DMS53 (cell line): ENCODE data around the gene VSIG2.

Experiments used
- DNase-seq: peaks from one replicate; lab custom pipeline; 2025; lab: John Stamatoyannopoulos, UW

VSIG2 gene

DNA sequence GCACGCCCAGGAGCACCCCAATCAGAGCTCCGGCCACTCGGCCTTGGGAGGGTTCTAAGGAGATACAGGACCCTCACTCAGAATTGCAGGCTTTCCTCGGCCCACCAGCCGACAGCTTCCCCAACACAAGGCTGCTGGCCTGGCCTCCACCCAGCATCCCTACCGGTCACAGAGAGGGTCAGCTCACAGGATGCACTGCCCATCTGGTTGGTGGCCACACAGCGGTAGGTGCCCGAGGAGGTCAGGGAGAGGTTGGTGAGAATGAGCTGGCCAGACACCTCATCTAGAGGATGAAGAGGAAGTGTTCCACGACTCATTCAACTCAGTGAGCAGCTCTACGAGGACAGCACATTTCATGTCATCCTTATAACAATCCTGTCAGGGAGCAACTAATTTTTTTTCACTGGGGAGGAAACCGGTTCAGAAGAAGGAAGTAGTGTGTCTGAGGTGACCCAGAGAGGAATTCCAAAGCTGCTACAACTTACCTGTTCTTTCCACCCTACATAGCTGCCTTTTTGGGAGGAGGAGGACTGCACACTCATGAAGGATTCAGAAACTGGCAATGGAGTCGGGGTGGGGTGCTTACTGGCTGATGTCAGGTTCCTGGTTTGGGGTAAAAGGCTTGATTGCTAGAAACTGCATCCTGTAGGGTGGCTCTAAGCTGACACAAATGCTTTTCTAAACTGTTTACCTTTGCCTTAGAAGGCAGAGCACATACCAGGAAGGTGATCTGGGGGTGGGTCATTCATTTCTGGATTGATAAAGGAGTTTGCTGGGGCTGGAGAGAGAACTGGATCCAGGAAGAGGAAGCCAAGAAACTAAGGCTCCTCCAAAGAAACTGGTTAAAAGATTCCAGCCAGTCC, 3.3 kb downstream of the VSIG2 start:
- peak; percentile 14 for DNase-seq

DNA sequence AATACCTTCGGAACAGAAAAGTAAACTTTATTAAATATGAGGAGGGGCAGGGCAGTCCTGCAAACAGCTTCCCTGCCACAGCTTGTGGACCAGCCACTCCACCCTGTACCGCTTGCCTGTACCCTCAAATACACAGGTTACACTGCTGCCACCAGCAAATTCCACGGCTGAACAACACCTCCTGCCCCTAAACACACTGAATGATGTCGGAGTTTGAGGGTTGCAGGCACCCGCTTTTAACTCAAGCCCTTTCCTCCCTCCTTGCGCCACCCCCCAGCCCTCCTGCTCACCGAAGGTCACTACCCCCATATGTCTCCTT, 4.0 kb downstream of the VSIG2 start:
- DNase-seq = no peak

DNA sequence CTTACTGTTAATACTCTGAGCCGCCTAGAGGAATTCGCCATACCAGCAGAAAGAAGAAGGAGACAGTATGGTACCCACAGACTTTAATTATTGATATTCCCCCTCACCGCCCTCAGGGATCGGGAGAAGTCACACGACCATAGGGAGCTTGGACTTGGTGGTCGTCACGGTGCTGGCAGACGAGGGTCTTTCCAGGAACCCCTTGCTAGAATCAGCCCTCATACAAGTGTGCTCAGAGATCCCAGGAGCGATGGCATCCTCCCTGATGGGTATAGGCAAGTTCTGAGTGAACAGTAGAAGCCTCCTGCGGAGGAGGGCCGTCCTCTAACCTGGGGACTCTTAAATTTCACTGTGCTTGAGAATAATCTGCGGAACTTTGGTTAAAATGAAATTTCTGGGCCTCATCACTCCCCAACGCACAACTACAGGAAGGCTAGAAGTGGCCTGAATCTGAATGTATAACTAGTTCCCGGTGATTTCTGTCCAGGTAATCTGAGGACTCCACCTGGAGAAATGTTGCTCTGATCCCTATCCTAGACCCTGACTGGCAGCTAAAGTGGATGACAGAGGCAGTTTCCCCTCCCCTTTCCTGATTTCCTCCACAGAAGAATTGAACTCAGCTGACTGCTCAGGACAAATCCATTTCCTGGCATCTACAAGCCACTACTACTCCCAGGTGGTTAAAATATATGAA, 4.5 kb downstream of the VSIG2 start:
- DNase-seq = peak; percentile 35

DNA sequence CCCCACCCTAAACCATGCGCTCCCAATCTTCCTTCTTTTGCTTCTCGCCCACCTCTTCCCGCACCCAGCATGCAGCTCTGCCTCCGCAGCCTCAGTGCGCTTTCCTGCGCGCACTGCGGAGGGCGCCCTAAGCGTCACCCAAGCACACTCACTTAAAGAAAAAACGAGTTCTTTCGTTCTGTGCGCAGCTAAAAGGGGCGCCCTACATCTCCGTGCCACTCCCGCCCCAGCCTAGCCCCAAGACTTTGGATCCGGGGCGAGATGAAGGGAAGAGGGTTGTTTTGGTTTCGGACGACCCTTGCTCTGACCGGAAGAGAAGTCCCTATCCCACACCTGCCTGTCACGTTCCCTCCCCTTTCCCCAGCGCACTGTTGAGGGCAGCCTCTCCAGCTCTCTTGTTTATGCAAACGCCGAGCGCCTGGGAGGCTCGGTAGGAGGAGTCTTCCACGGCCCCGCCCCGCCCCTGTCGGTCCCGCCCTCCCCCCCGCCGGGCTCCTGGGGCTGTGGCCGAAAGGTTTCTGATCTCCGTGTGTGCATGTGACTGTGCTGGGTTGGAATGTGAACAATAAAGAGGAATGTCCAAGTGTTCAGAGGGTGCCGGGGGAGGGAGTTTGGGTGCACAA, 5.3 kb downstream of the VSIG2 start:
- peak; percentile 95 for DNase-seq

DNA sequence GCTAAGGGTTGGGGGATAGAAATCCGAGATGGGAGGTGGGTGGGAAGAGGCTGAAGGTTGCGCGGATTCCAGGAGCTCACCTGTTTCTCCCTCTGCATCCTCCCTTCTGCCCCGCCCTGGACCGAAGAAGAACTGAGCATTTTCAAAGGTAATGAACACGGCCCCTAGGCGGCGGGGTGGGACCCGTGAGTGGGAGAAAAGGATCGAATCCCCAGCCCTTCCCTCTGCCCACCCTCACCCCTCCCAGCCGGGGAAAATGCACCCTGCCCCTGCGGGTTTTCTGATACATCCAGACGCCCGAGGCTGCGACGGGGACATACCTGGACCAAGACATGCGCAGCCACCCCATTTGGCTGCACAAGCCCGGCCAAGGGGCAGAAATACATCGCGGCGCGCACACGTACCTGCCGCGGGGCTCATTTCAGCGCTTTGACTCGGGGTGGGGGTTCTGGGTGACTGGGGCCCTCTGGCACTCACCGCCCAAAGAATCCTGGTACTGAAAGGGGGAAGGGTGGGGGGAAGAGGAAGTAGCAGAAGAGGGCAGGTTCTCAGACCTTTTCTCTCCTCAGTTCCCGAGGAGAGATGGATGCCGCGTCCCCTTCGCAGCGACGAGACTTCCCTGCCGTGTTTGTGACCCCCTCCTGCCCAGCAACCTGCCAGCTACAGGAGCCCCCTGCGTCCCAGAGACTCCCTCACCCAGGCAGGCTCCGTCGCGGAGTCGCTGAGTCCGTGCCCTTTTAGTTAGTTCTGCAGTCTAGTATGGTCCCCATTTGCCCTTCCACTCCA, 6.0 kb downstream of the VSIG2 start:
- peak; percentile 67 for DNase-seq

DNA sequence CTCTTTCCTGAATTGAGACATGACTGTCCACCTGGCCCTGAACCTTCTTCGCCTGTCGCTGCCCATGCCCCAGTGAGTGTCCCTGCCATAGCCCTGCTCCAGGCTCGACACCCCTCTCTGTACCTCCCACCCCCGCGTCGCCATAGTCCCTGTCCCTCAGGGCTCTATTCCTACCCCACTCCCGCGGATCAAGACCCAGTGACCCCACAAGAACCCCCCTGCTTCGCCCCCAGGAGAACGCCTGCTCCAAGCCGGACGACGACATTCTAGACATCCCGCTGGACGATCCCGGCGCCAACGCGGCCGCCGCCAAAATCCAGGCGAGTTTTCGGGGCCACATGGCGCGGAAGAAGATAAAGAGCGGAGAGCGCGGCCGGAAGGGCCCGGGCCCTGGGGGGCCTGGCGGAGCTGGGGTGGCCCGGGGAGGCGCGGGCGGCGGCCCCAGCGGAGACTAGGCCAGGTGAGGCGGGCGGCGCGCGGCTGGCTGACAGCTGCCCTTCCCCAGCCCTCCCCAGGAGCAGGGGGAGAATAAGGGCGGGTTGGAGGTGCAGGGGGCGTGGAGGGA, 6.7 kb downstream of the VSIG2 start:
- DNase-seq = no peak

DNA sequence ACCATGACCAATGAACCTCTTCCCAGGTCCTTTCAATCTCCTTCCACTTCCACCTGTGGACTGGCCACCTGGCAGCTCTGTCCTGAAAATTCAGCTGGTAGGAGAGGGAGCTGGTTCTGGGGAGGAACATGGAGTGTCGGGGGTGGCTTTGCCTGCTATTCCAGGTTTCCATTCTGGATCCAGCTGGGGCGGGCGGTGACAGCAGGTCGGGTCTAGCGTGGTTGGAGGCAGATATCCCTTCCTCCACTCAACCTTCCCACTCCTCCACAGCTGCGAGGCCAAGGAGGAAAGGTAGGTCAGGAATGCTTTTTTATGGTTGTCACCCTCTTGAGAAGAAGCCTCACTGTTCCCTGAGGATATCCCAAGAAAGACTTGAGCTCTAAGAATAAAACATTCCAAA, 9.0 kb downstream of the VSIG2 start:
- no peak for DNase-seq

DNA sequence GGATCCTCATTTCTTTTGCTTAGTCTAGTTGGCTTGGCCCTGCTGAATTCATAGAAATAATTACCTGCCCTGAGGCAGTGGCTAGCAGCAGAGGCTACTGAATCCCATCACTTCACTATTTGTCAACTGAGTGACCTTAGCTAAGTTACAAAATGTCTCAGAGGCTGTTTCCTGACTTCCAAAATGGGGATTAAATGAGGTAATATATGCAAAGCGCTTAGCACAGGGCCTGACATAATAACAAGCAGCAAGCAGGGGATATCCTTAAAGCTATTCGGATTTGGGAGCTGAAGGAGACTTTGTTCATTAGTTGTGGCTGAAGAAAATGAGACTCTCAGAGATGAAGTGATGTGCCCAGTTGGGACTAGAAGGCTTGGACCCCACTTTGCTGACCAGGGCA, 9.5 kb downstream of the VSIG2 start:
- no peak for DNase-seq

DNA sequence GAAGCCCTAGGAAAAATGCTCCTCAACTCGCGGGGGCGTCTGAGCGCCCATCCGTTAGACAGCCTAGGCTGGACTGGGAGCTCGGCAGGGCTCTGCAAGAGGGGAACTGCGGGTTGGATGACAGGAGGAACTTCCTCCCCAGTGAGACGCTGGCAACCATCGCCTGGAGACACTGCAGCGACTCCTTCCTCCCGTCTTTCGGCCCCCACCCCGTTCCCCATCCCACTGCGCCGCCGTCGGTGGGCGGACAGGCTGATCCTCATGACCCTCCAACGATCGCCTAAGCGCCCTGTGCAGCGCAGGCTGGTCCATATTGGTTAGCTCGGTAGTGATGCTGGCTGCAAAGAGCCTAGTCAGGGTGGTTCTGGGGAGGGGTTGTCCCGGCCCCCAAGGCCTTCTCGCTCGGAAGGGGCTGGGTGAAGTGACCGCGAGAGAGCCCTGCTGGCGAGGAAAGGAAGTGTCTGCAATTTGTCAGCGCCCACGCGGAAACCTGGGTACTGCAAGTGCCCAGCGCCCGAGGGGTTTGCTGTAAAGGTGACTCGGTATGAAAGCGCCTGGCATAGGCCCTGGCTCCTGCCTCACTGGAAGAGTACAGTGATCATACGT, 11.7 kb downstream of the VSIG2 start:
- DNase-seq = peak; percentile 74

DNA sequence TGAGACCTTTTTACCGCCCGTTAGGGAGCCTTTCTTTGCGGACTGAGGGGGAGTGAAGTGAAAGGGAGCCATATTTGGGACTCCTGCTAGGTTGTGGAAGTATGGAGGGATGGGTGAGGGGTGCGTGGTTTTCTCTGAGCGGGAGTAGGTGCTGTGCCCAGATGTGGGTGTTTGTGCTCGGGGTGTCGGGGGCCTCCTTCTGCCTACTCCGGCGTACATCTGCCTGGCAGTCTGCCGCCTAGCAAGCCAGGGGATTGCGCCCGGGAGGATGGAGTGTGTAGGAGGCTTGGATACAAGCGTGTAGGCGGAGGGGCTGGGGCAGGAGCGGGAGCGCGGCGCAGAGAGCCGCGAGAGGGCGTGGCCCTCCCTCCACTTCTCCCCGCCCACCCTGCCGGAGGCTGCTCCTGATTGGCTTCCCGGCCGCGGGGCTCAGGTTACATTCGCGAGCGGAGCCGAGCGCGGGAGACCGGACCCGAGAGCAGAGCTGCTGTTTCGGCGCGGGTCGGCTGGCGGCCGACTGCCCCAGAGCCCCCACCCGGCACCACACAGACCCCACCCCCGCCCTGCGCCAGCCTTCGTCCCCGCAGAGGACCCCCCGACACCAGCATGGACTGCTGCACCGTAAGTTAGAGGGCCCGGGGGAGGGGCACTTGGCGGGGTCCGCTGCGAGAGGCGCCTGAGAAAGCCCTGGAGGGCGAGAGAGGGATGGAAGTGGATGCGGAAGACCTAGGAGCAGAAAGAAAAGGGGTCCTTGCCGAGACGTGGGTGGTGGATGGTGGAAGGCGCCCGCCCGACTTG, 12.4 kb downstream of the VSIG2 start, which contains the start of gene NRGN:
Gene NRGN (plus strand): TSS at position 464 of the 798 bp plus-strand sequence. CDS start 143 bp downstream, at position 607.
- DNase-seq = peak; percentile 97

DNA sequence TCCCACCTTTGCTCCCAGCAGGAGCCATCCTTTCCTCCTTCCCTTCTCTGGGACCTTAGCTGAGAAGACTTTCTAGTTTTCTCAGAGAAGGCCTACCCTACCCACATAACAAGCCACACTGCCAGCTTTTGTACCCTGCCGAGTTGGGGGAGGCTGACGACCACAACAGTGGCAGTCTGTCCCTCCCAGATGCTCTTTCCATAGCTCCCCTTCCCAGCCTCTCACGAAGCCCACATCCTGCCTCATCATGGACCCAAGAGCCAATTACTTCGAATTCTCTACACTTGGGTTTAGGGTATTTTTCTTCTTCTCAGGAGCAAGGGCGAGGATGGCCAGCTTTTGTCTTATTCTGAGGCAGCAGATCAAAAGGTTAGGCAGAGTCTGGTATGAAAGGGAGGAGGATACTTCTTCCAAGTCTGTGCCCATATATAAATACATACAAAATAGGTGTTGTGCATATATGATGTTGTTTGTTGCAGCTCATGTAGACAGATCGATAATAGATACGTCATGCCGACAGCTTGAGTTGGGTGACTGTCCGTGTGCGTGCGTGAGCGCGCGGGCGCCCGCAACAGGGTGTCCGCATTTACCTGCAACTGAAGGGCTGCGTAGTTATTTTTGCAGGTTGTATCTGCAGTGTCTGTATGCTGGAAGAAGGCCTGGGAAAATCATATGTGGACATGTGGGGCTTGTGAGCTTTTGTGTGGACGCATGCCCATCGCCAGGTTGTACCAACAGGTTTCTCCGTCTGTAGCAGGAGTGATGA, 13.2 kb downstream of the VSIG2 start:
- peak; percentile 44 for DNase-seq

DNA sequence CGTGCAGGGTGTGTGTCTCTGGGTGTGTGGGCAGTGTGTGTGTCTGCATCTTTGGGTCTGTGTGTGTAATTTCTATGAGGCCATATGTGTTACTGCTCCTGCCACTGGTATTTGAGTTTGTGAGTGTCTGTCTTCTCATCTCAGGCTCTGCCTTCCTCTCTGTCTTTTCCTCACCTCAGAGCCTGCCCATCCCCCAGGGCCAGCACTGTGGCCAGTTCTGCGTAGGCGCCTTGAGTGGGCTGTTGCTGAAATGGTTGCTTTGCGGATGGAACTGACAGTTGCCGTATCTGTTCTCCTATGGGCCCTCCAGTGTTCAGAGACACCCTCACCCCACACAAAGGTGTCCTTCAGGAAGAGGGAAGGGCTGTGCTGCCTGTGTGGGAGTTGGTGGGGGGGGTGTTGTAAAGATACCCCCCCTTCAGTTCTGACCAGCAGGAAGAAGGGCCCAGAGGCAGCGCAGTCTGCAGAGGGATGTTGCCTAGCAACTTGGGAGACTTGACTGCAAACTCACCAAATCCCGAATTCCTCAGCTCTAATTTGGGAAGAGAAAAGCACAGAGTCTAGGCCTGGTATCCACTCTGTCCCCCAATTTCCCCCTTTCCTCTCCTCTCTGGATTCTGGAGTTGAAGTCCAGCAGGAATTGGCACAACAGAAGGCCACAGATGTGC, 14.3 kb downstream of the VSIG2 start:
- DNase-seq = no peak

DNA sequence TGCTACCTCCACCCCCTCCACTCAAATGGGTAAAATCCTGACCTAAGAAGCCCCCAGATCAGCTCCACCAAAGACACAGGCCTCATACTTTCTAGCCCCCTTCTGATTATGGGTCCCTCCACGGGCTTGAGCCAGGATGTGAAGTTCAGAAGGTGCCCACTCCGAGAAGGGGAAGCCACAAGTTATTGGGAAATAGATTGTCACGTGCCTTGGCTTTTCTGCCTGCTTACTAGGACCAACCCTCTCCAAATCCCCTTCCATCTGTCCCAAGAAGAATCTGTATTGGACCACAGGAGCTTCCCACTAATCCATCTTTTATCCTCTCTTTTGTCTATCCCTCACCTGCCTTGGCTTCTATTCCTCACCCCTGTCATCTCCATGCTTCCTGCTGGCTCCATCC, 15.3 kb downstream of the VSIG2 start:
- no peak for DNase-seq

DNA sequence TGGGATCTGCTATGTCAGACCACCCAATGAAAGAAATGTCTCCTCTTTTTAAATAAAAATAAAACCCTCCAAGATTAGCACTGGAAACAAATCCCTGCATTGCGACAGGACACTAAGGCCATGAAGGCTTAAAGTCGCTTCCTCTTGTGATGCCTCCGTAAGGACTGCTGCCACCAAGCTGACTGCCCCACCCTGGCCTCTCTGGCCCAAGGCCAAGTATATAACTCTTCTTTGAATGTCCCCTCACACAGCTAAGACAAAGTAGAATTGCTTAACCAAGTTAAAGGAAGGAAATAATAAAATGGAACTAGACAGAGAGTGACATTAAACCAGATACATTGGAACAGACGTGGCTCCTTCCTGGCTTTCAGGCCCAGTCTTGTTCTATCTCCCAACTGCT, 19.8 kb downstream of the VSIG2 start:
- DNase-seq = no peak

DNA sequence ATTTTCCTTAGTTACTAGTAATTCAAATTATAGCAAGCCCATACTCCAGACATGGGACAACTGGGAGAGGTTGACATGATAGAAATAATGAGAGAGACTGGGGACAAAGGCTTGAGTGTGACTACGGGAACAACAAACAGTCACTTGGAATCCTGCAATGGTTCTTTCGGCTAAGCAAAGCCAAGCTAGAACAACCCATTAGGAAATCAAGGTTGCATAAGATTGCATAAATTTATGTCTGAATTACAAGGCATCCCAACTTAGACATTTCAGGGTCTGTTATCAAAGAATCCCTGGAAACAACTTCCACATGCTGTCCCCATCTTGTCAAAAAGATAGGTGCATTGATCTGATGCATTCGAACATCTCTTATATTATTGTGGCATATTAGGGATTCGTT, 22.5 kb downstream of the VSIG2 start:
- DNase-seq = no peak

DNA sequence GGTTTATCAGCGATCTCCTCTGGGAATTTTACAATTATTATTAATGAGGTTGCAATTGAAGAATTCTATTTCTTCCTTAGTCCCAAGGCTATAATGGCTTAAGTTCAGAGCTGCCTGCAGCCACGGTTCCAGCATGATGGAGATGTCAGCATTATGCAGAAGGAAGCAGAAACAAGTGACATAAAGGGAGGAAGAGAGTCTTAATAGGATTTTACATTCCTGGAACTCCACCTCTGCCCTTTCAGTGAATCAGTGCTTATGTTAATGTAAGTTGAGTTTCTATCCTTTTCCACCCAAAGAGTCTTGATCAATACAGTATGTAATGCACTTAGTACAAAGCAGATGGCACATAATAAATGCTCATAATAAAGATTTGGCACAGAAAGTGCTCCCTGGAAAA, 23.9 kb downstream of the VSIG2 start:
- DNase-seq = no peak

DNA sequence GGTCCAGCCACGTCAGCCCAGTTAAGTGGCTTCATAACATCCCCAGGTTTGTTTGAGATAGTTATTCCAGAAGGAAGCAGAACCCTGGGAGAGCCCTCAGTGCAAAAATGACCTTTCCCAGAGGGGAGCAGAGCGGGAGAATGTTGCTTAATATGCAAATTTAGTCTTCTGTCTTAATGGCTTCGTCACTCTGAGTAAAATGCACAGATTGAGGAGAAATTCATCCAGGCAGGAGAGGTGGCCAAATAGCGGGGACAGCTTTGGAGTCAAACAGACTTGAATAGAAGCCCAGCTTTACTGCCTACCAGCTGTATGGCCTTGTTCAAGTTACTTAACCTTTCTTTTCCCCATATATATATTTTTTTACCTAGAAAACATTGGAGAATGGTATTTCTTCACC, 24.6 kb downstream of the VSIG2 start:
- no peak for DNase-seq

DNA sequence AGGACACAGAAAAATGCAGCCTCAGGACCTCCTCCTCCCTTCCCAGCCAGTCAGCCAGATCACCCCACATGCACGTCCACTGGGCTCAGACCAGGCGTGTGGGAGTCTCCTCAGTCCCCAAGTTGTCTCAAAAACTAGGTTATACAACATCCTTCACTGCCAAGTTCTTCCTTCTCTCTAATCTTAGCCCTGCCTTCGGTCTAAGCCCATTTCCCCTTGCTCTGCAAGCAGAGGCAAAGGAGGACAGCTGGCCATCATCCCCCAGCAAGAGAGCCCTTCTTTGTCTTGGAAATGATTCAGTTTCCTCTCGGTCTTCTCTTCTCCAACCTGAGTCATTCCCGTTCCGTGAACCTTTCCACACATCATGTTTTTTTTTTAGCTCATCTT, 26.3 kb downstream of the VSIG2 start:
- DNase-seq = peak; percentile 36

DNA sequence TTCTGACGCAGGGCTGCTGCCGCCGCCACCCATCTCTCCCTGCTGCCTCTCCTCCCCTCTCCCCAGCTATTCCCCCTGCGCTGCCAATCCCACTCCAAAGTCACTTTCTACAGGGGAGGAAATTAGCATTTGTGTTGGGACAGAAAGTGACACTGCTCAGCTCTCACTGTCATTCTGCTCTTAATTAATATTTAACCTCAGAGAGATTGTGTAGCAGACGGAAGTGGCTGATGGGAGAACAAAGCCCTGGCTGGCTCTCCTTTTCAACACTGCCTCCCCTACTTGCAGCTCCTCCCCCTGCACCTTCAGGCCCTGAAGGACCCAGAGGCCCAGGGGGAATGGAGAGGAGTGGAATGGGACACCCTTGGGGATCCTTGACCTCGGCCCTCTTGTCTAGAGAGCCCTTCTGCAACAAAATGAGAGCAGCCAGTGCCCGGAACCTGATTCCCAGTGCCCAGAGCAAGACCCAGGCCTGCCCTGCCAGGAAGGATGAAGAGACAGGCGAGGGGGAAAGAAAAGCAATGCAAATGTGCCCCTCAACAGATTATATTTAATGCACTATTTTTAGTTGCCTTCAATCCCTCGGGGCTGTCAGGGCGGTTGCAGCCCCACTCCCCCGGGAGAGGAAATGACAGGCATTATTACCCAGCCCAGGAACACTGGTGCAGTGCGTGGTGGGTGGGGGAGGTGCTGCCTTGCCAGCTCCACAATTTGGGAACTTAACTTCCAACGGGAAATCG, 26.9 kb downstream of the VSIG2 start:
- peak; percentile 93 for DNase-seq
